GM23248 (cell line): ENCODE data around the gene SEMA4D.

Experiments
- EZH2 ChIP-seq: fragments of 200-600 bp; sonication (generic); IDR thresholded peaks from 2 replicates; pipeline ENCODE4 v1.6.1; 2018; ENCODE audit warnings: antibody characterized with exemption, mild to moderate bottlenecking; ENCODE audit not compliant: insufficient read depth, poor library complexity, severe bottlenecking
- EZH2phosphoT487 ChIP-seq: fragments of 200-600 bp; sonication (generic); IDR thresholded peaks from 2 replicates; pipeline ENCODE4 v1.6.1; 2018; ENCODE audit warnings: antibody characterized with exemption, moderate library complexity, mild to moderate bottlenecking, low read depth; ENCODE audit not compliant: insufficient read depth

GRCh38 chr9:89495824-89496560 is 1.9 kb downstream of the SEMA4D start:
- no peak for TF ChIP-seq EZH2phosphoT487
- TF ChIP-seq EZH2 = no peak
